IMR-90 (cell line): Measurements from ENCODE around the gene AKNA. TPM values are rescaled to one million over a fixed set of nuclear protein-coding genes. Genes with fewer than 3 reads are reported as not detected.
A peak's percentile ranks its signal among the peaks of the same experiment; 100 is the strongest.

ENCODE experiments used
- ATAC-seq: fragments of 200-7000 bp; cut with Tn5 transposase; 2 replicates; pipeline ENCODE4 v1.9.1; 2020; ENCODE audit warnings: low read depth, mild to moderate bottlenecking, moderate library complexity
- BruUV-seq: library from RNA; stranded (reverse); fragments of 400-500 nt; replicated peaks from 2 replicates; lab custom pipeline; 2021; lab: Mats Ljungman, UMichigan
- CTCF ChIA-PET: fragments of 300-600 bp; formaldehyde crosslinking; extraction: SDS; loops from one replicate; lab custom pipeline; 2021; ENCODE audit warnings: antibody characterized with exemption; lab: Yijun Ruan, JAX
- POLR2A ChIA-PET: fragments of 300-600 bp; sonication (Branson Sonifier 250); formaldehyde crosslinking; loops from one replicate; lab custom pipeline; 2022; ENCODE audit warnings: antibody characterized with exemption; ENCODE audit not compliant: unreplicated experiment; lab: Charles Lee
- DNase-seq: peaks from one replicate; pipeline ENCODE4 v3.0.0; 2013
- H2AFZ ChIP-seq: replicated peaks from 2 replicates; pipeline ENCODE3; 2013; ENCODE audit warnings: low read length, mild to moderate bottlenecking; ENCODE audit not compliant: poor library complexity
- H2AK5ac ChIP-seq: 2 replicates; pipeline ENCODE4 v1.6.1; 2013; ENCODE audit warnings: low read depth, low read length, inconsistent platforms
- H2AK9ac ChIP-seq: replicated peaks from 2 replicates; pipeline ENCODE3; 2013; ENCODE audit warnings: mild to moderate bottlenecking, low read depth, low read length, moderate library complexity; ENCODE audit not compliant: poor library complexity
- H2BK120ac ChIP-seq: 2 replicates; pipeline ENCODE4 v1.6.1; 2013; ENCODE audit warnings: low read depth, low read length, inconsistent platforms
- H2BK15ac ChIP-seq: 3 replicates; pipeline ENCODE4 v1.6.1; 2013; ENCODE audit warnings: low read depth, low read length, inconsistent platforms
- H2BK20ac ChIP-seq: 2 replicates; pipeline ENCODE4 v1.6.1; 2013; ENCODE audit warnings: low read depth, mild to moderate bottlenecking, inconsistent platforms, low read length, moderate library complexity
- H2BK5ac ChIP-seq: 2 replicates; pipeline ENCODE4 v1.6.1; 2013; ENCODE audit warnings: mild to moderate bottlenecking, low read depth, low read length, inconsistent platforms; ENCODE audit not compliant: poor library complexity, severe bottlenecking
- H3K14ac ChIP-seq: replicated peaks from 2 replicates; pipeline ENCODE4 v1.6.1; 2013; ENCODE audit warnings: low read depth, low read length, inconsistent platforms
- H3K18ac ChIP-seq: 2 replicates; pipeline ENCODE4 v1.6.1; 2013; ENCODE audit warnings: low read depth, low read length, control low read depth
- H3K23ac ChIP-seq: 2 replicates; pipeline ENCODE4 v1.6.1; 2013; ENCODE audit warnings: low read depth, low read length, inconsistent platforms
- H3K27ac ChIP-seq: 2 replicates; pipeline ENCODE4 v1.5.1; 2013; ENCODE audit warnings: mild to moderate bottlenecking, control low read depth, low read length; ENCODE audit not compliant: insufficient read depth
- H3K27me3 ChIP-seq: 2 replicates; pipeline ENCODE4 v1.6.1; 2013; ENCODE audit warnings: low read length; ENCODE audit not compliant: control insufficient read depth, insufficient read depth
- H3K36me3 ChIP-seq: 2 replicates; pipeline ENCODE4 v1.6.1; 2013; ENCODE audit warnings: low read length, mixed read lengths; ENCODE audit not compliant: control insufficient read depth, insufficient read depth
- H3K4ac ChIP-seq: 2 replicates; pipeline ENCODE4 v1.6.1; 2013; ENCODE audit warnings: low read depth, low read length, inconsistent platforms
- H3K4me1 ChIP-seq: 2 replicates; pipeline ENCODE4 v1.6.1; 2013; ENCODE audit warnings: low read length, mixed read lengths; ENCODE audit not compliant: control insufficient read depth, insufficient read depth
- H3K4me2 ChIP-seq: 2 replicates; pipeline ENCODE4 v1.6.1; 2013; ENCODE audit warnings: low read depth, mild to moderate bottlenecking, control low read depth, low read length, moderate library complexity
- H3K4me3 ChIP-seq: 2 replicates; pipeline ENCODE4 v1.5.1; 2013; ENCODE audit warnings: low read depth, mild to moderate bottlenecking, control low read depth, low read length, moderate library complexity; ENCODE audit not compliant: insufficient read depth
- H3K56ac ChIP-seq: 2 replicates; pipeline ENCODE4 v1.6.1; 2013; ENCODE audit warnings: low read length, inconsistent platforms; ENCODE audit not compliant: insufficient read depth; ENCODE audit errors: extremely low read depth
- H3K79me1 ChIP-seq, 2 experiments: 2 replicates each; pipeline ENCODE4 v1.6.1; 2013; ENCODE audit warnings: low read length in 2 of 2, inconsistent platforms in 1 of 2, low read depth in 1 of 2
- H3K9ac ChIP-seq: 2 replicates; pipeline ENCODE4 v1.6.1; 2013; ENCODE audit warnings: low read depth, low read length, control low read depth
- H3K9me1 ChIP-seq: 2 replicates; pipeline ENCODE4 v1.6.1; 2013; ENCODE audit warnings: low read length, inconsistent platforms; ENCODE audit not compliant: insufficient read depth
- H3K9me3 ChIP-seq: 2 replicates; pipeline ENCODE4 v1.6.1; 2013; ENCODE audit warnings: low read length; ENCODE audit not compliant: control insufficient read depth, insufficient read depth
- H4K20me1 ChIP-seq: 2 replicates; pipeline ENCODE4 v1.6.1; 2013; ENCODE audit warnings: low read length, inconsistent platforms; ENCODE audit not compliant: insufficient read depth
- H4K5ac ChIP-seq: 2 replicates; pipeline ENCODE4 v1.6.1; 2013; ENCODE audit warnings: mild to moderate bottlenecking, low read depth, low read length, control low read depth
- H4K8ac ChIP-seq, 2 experiments: 2 replicates each; pipeline ENCODE4 v1.6.1; 2013; ENCODE audit warnings: low read depth in 2 of 2, low read length in 2 of 2, control low read depth in 1 of 2, inconsistent platforms in 1 of 2
- H4K91ac ChIP-seq: 2 replicates; pipeline ENCODE4 v1.6.1; 2013; ENCODE audit warnings: low read depth, low read length, inconsistent platforms; ENCODE audit not compliant: insufficient read depth
- CEBPB ChIP-seq: IDR thresholded peaks from 2 replicates; pipeline ENCODE4 v1.6.1; 2012; ENCODE audit warnings: low read depth, low read length, improper control_type of control experiment
- CTCF ChIP-seq: conservative IDR thresholded peaks from 2 replicates; pipeline ENCODE4 v1.5.1; 2012; ENCODE audit warnings: mild to moderate bottlenecking, low read depth, low read length, improper control_type of control experiment
- ELK1 ChIP-seq: fragments of 150-350 bp; IDR thresholded peaks from 2 replicates; pipeline ENCODE4 v1.6.1; 2016; ENCODE audit warnings: low read depth, mild to moderate bottlenecking, low read length, moderate library complexity, borderline replicate concordance
- MXI1 ChIP-seq: IDR thresholded peaks from 2 replicates; pipeline ENCODE4 v1.6.1; 2012; ENCODE audit warnings: low read depth, mild to moderate bottlenecking, low read length, moderate library complexity, borderline replicate concordance
- RAD21 ChIP-seq: IDR thresholded peaks from 2 replicates; pipeline ENCODE4 v1.6.1; 2012; ENCODE audit warnings: low read length, improper control_type of control experiment
- RFX5 ChIP-seq: IDR thresholded peaks from 2 replicates; pipeline ENCODE4 v1.8.0; 2012; ENCODE audit warnings: low read depth, mild to moderate bottlenecking, low read length, moderate library complexity
- SMC3 ChIP-seq: fragments of 150-350 bp; IDR thresholded peaks from 2 replicates; pipeline ENCODE4 v1.6.1; 2016; ENCODE audit warnings: low read depth, mild to moderate bottlenecking, antibody characterized with exemption, low read length, moderate library complexity
- WGBS, 2 experiments: methylation state at CpG; one replicate each; pipeline versions ENCODE4 v1.1.5 to v1.1.7; 2013; ENCODE audit warnings: missing lambda C conversion rate in 2 of 2; ENCODE audit not compliant: insufficient read length in 1 of 2; ENCODE audit errors: extremely low coverage in 2 of 2; 5-methylcytosine and 5-hydroxymethylcytosine counted together
- dilution Hi-C: fragments of 300-500 bp; cut with HindIII; formaldehyde crosslinking; loops from one replicate; pipeline ENCODE4 v1.14.3; 2018; ENCODE audit warnings: low sequenced_read_pairs; ENCODE audit not compliant: unreplicated experiment
- in situ Hi-C: fragments of 300-500 bp; cut with MboI; formaldehyde crosslinking; loops from 3 replicates; pipeline ENCODE4 v1.14.3; 2019; ENCODE audit warnings: low sequenced_read_pairs, inconsistent platforms, mixed read lengths
- intact Hi-C: fragments of 100-400 bp; cut with micrococcal nuclease; formaldehyde crosslinking; loops from 2 replicates; pipeline ENCODE4 v1.10.0; 2022
- polyA plus RNA-seq, 3 experiments: library from polyadenylated mRNA; depleted of rRNA; stranded (reverse); fragments of >200 nt; gene quantifications; 2 replicates each; pipeline ENCODE4 v1.2.3, GENCODE V29; 2012; ENCODE audit warnings: low replicate concordance in 1 of 3
- total RNA-seq: library from RNA; depleted of rRNA; stranded (reverse); fragments of >200 nt; gene quantifications from 2 replicates; pipeline ENCODE4 v1.2.3, GENCODE V29; 2012

AKNA gene
- total and polyA plus RNA-seq, 2 of the 4 experiments (the other 2 are of a cell fraction), result 2.7 to 7.3 TPM

- Histone ChIP-seq H2BK15ac (no peak overlapping the region), H3K27me3 (no peaks in the 10 kb centered on the region), H3K56ac (no peak overlapping the region), H2AK9ac (no peak overlapping the region), H3K79me1 (peaks cover 2 to 3% of the 10 kb centered on the region in 2 experiments; a peak in 3 of 4 replicates), H3K36me3 (peaks cover 60% of the 10 kb centered on the region), H3K27ac (no peak overlapping the region), H4K91ac (no peak overlapping the region; the same call in 1 of the 2 replicates), H2AK5ac (peak overlapping the region; percentile 21; the same call in 1 of the 2 replicates), H3K4me3 (no peak overlapping the region), H3K4ac (peak overlapping the region; percentile 24), H4K20me1 (no peaks in the 10 kb centered on the region; the same call in 1 of the 2 replicates), H2AFZ (no peak overlapping the region), H3K23ac (no peak overlapping the region), H4K8ac (no peak overlapping the region), H3K14ac (peak overlapping the region; percentile 36; the same call in 1 of the 2 replicates), H3K18ac (no peak overlapping the region; the same call in 1 of the 2 replicates), H3K4me2 (no peak overlapping the region), H3K9me3 (no peaks in the 10 kb centered on the region), H2BK5ac (no peak overlapping the region), H3K9me1 (peaks cover 16% of the 10 kb centered on the region), H3K9ac (no peak overlapping the region), H2BK20ac (peak overlapping the region; percentile 36; the same call in 1 of the 2 replicates), H4K5ac (no peak overlapping the region), H2BK120ac (no peak overlapping the region), H3K4me1 (peaks cover 16% of the 10 kb centered on the region)
- ATAC-seq (no peak), DNase-seq (no peak)
- intact Hi-C loops (no loop called here), in situ Hi-C loops (no loop called here), dilution Hi-C loops (no loop called here)
- POLR2A ChIA-PET, result no interaction called here
- TF ChIP-seq RFX5 (no peak), MXI1 (no peak), ELK1 (no peak), CEBPB (no peak), SMC3 (no peak), RAD21 (no peak), CTCF (no peak)
- CTCF ChIA-PET, result interaction anchor here (0.8 kb wide), 1 partner anchor 256 kb away, joined by 3 read pairs; no protein-coding TSS in a partner anchor
- no TSS peak for BruUV-seq
- WGBS, 2 experiments, result no CpG with 5 or more reads among the region's 2 CpGs
Measured at GRCh38 chr9:114363424-114363823, 24.4 kb downstream of the AKNA start.
